ENCODE data around the gene ULK1.
"Not testable (repeated sequence)": the region's sequence is repeated elsewhere in the genome, so short reads cannot be mapped to it uniquely, and the experiment has no call there.

Gene ULK1

DNA sequence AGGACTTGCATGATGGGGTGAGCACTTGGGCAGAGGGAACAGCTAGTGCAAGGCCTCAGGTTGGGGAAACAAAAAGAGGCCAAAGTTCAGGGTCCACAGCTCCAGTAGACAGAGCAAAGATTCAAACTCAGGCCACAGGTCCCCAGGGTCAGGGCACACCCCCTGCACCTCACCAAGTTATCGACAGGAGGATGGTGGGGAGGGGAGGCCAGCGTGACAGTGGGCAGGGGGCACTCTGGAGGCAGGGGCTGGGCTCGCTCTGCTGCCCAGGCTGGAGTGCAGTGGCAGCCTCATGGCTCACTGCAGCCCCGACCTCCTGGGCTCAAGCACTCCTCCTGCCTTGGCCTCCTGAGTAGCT lies 32.4 kb upstream of the ULK1 start:
- no peak for DNase-seq

GRCh38 chr12:131862600-131862993 lies 31.8 kb upstream of the ULK1 start:
- no peak for DNase-seq

- no peak for DNase-seq
Measured at GRCh38 chr12:131862994-131863710, 31.3 kb upstream of the ULK1 start.

- DNase-seq, result no peak
Measured at GRCh38 chr12:131863711-131864396, 30.6 kb upstream of the ULK1 start.

GRCh38 chr12:131864469-131864868 lies 30.0 kb upstream of the ULK1 start:
- no peak for DNase-seq

GRCh38 chr12:131865180-131865875 lies 29.1 kb upstream of the ULK1 start:
- DNase-seq, result no peak

DNA sequence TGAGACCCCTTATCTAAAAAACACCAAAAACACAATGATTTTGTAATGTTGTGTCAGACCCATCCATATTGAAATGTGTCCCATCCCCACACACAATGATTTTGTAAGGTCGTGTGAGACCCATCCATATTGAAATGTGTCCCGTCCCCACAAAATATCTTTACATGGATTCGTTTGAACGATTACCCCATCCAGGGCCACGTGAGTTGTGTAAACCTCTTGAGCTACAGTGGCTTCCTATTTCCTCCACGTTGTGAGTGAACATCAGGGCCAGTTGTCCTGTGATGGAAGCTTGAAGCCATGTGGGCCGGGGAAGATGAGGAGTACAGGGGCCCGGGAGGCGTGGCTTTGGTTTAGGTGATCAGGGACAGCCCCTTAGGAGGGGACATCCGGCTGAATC lies 27.0 kb upstream of the ULK1 start:
- DNase-seq, result no peak

DNA sequence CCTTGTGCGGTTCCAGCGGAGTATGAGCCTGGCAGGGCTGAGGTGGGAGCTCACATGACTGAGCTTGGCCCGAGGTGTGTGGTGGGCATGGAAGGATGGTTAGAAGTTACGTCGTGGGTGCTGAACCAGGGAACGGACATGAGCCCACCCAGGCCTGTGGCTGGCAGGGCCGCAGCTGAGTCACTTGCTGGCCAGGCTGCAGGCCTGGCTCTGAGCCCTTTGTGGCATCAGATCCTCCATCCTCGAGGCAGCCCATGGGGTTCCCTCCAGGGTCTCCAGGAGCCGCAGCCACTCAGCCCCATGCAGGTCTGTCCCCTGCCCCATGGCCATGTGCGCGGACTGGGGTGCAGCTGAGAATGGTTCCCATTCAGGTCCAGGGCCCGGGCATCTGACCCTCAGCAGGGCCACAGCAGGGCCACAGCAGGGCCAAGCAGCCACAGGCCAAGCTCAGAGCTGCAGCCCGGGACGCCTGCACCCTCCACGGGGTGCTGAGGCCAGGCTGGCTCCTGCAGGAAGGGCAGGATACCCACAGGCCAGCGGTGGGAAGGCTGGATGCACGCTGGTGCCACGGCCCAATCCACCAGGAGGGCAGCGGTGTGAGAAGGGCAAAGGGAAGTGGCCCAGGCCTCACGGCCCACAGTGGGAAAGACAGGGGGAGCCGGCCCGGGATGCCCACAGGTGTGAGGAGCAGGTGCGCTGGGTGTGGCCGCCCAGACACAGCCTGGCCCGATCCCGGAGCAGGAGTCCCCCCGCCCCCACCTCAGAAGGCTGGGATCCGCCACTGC lies 26.3 kb upstream of the ULK1 start:
- DNase-seq, result no peak

- no peak for DNase-seq
Measured at GRCh38 chr12:131869871-131870418, 24.5 kb upstream of the ULK1 start.

GRCh38 chr12:131871677-131872076 lies 22.7 kb upstream of the ULK1 start:
- DNase-seq, result no peak

DNA sequence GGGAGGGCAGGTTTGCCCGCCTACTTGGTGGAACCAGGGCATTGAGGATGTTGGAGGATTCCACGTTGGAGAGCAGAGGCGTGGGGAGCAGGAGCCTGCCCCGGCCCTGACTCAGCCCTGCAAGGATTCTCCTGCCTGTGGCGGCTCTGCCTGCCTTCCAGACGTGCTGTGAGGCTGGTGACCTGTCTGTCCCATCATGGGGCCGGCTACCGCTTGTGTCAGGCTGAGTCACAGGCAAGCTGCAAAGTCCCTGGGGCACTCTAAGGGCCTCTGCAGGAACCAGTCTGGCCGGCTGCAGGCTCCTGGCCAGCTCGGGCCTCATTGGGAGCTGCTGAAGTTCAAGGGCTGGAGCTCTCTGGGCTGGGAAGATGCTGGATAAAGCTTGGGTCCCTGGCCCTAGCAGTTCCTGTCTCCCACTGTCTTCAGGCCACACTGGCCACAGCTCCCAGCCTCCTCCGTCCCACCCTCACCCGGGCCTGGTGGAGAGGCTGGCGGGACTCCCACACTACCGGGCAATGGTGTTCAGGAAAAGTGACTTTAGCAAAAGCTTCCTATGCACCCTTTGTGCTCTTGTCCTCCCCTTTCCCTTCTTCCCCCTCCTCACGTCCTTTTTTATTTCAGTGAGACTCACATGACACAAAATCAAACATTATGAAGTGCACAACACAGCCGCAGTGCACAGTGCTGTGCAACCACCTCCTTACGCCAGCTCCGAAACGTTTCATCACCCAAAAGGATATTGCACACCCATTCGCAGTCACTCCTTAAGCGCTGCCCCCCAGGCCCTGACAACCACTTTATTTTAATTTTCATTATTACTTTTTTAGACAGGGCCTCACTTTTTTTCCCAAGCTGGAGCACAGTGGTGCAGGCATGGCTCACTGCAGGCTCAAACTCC lies 22.0 kb upstream of the ULK1 start:
- DNase-seq, result no peak

DNA sequence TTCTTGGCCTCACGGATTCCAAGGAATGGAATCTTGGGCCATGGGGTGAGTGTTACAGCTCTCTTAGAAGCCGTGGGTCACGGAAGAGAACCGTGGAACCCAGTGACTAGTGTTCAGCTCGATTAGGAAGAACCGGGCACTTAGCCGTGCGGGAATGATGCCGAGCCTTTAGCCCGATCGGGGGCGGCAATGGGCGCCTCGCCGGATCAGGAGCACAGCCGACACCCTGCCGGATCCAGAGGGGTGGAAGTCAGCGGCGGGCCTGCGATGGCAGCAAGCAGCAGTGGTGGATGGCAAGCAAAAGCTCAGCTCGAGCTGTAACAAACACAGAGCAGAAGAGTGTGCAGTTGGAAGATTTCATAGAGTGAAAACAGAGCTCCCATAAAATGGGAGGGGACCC lies 21.1 kb upstream of the ULK1 start:
- no peak for DNase-seq

DNA sequence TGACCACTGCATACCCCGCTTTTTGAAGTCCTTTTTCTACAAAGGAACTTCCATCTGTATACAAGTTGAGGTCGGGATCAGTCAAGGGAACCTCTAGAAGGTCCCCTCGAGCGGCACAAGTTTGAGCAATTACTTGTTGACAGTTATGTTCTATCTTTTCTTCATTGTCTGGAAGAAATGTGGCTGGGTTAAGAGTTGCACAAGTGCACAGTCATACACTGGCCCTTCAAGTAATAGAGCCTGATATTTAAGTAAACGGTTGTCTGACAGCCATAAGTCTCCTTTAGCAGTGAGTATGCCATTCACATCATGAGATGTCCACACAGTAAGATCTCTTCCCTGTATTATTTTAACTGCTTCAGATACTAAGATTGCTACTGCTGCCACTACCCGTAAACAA lies 19.4 kb upstream of the ULK1 start:
- not testable (repeated sequence) for DNase-seq

GRCh38 chr12:131877216-131877615 lies 17.2 kb upstream of the ULK1 start:
- not testable (repeated sequence) for DNase-seq

DNA sequence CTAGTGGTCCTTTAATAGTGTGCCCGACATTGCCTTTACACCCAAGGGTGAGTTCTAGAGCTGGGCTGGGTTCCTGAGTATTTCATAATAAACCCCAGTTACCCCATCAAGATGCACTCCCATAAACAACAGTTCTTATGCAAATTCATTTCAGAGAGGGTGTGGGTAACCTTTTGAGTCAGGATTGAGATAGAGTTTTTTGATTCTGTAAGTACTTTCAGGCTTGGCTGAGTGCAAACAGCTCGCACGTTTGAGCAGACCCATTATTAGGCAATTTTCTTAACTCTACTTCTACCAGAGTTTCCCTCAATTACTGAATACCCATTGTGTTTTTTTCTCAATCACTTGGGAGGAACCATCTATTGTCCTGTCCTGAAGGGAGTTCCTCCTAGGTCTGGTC lies 16.0 kb upstream of the ULK1 start:
- not testable (repeated sequence) for DNase-seq

GRCh38 chr12:131882804-131883520 lies 11.5 kb upstream of the ULK1 start:
- no peak for DNase-seq

- DNase-seq, result no peak
Measured at GRCh38 chr12:131883521-131883900, 10.9 kb upstream of the ULK1 start.

DNA sequence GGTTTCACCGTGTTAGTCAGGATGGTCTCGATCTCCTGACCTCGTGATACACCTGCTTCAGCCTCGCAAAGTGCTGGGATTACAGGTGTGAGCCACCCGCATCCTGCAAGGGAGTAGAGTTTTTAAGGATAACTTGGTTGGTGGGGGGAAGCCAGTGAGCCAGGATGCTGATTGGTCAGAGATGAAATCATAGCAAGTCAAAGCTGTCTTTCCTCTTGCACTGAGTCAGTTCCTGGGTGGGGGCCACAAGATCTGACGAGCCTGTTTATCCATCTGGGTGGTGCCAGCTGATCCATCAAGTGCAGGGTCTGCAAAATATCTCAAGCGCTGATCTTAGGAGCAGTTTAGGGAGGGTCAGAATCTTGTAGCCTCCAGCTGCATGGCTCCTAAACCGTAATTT lies 9.3 kb upstream of the ULK1 start:
- not testable (repeated sequence) for DNase-seq

- no peak for DNase-seq
Measured at GRCh38 chr12:131885543-131886057, 8.8 kb upstream of the ULK1 start.

GRCh38 chr12:131891722-131892121 lies 2.7 kb upstream of the ULK1 start:
- not testable (repeated sequence) for DNase-seq
